T-helper 2 cell treated with Interferon-gamma antibody and Interleukin-4, amounts not matched to agents 5 μg/mL and 100 μg/mL, for 36 hours (primary cell): ENCODE results near the gene RAB10.
"Not testable (repeated sequence)": the region's sequence is repeated elsewhere in the genome, so short reads cannot be mapped to it uniquely, and the experiment has no call there.

Source experiments
- DNase-seq: peaks from one replicate; pipeline ENCODE4 v3.0.0; 2021; ENCODE audit warnings: low spot score
- H3K27ac Mint-ChIP-seq: one replicate; pipeline ENCODE4 v1.8.0; 2021; ENCODE audit warnings: mild to moderate bottlenecking, mixed read lengths
- H3K27me3 Mint-ChIP-seq: one replicate; pipeline ENCODE4 v1.8.0; 2021; ENCODE audit warnings: low read depth, mixed read lengths
- H3K36me3 Mint-ChIP-seq: one replicate; pipeline ENCODE4 v1.8.0; 2021; ENCODE audit warnings: low read depth, mixed read lengths
- H3K4me1 Mint-ChIP-seq: one replicate; pipeline ENCODE4 v1.8.0; 2021; ENCODE audit warnings: low read depth, mixed read lengths
- H3K4me3 Mint-ChIP-seq: one replicate; pipeline ENCODE4 v1.8.0; 2022; ENCODE audit warnings: mild to moderate bottlenecking, moderate library complexity, mixed read lengths
- H3K9me3 Mint-ChIP-seq: one replicate; pipeline ENCODE4 v1.8.0; 2021; ENCODE audit warnings: mixed read lengths

Gene RAB10

GRCh38 chr2:26008851-26009566 lies 24.9 kb upstream of the RAB10 start:
- H3K4me3 Mint-ChIP-seq = no peak overlapping the region
- H3K9me3 Mint-ChIP-seq = no peaks in the 10 kb centered on the region
- no peak overlapping the region for H3K27ac Mint-ChIP-seq
- no peaks in the 10 kb centered on the region for H3K36me3 Mint-ChIP-seq
- peaks cover 2% of the 10 kb centered on the region for H3K4me1 Mint-ChIP-seq
- no peaks in the 10 kb centered on the region for H3K27me3 Mint-ChIP-seq
- DNase-seq = no peak

DNA sequence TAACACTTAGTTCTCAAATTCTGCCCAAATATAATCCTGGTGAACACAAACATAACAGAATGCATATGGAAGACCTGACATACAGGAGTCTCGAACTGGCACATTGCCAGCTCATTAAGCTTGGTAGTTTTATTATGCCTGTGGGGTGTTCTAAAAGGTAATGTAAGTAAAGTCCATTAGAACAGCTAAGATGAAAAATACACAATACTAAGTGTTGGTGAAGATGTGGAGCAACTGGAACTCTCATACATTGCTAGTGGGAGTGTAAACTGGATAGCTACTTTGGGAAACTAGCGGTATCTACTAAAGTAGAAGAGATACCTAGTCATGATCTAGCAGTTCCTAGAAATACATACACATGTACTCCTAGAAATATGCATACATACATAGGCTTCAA lies 24.3 kb upstream of the RAB10 start:
- DNase-seq = no peak
- H3K36me3 Mint-ChIP-seq = no peaks in the 10 kb centered on the region
- H3K27ac Mint-ChIP-seq = no peak overlapping the region
- no peaks in the 10 kb centered on the region for H3K9me3 Mint-ChIP-seq
- peaks cover 2% of the 10 kb centered on the region for H3K4me1 Mint-ChIP-seq
- H3K27me3 Mint-ChIP-seq = no peaks in the 10 kb centered on the region
- no peak overlapping the region for H3K4me3 Mint-ChIP-seq

- no peaks in the 10 kb centered on the region for H3K27me3 Mint-ChIP-seq
- H3K9me3 Mint-ChIP-seq = no peaks in the 10 kb centered on the region
- no peak overlapping the region for H3K27ac Mint-ChIP-seq
- no peak for DNase-seq
- no peaks in the 10 kb centered on the region for H3K36me3 Mint-ChIP-seq
- no peak overlapping the region for H3K4me3 Mint-ChIP-seq
- no peaks in the 10 kb centered on the region for H3K4me1 Mint-ChIP-seq
These were observed 22.9 kb upstream of the RAB10 start for GRCh38 chr2:26010943-26011342.

GRCh38 chr2:26011609-26011989 lies 22.3 kb upstream of the RAB10 start:
- H3K9me3 Mint-ChIP-seq = no peaks in the 10 kb centered on the region
- no peaks in the 10 kb centered on the region for H3K27me3 Mint-ChIP-seq
- H3K4me1 Mint-ChIP-seq = no peaks in the 10 kb centered on the region
- H3K4me3 Mint-ChIP-seq = no peak overlapping the region
- no peaks in the 10 kb centered on the region for H3K36me3 Mint-ChIP-seq
- DNase-seq = no peak
- H3K27ac Mint-ChIP-seq = no peak overlapping the region

DNA sequence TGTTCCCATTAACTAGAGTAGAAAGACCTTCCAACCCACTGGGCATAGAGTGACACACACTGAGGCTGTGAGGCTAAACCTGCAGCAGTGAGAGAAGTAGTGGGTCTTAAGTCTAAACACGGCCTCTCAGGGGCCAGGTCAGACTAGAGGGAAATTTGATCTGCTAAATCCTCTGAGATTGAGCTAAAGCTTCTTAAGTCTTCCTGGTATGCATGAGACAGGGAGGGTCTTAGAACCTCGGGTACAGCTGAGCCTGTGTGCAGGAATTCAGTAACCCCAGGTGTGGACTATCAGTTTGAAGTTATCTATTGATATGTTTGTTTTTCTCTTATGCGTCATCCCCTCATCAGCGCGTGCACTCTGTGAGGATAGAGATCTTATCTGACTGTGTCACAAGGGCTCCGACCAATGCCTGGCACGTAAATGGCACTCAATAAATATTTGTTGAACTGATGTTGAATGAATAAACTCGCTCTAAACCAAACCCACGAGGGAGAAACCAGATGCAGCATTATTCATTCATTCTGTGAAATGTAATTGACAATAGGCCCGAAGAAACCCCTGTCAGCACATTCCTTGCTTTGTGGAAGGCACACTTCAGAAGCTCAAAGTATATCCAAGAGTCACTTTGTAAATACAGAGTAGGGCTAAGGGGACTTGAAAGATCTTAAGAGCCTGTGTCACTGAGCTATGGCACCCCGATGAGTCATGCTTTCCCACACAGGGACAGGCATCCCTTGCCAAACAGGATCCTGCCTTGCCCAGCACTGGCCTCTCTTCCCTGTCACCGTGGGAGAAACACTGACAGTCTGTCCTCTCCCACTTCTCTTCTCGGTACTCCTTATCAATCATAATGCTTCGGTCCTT lies 21.7 kb upstream of the RAB10 start:
- H3K9me3 Mint-ChIP-seq = no peaks in the 10 kb centered on the region
- no peaks in the 10 kb centered on the region for H3K27me3 Mint-ChIP-seq
- no peak overlapping the region for H3K4me3 Mint-ChIP-seq
- no peak for DNase-seq
- H3K27ac Mint-ChIP-seq = no peak overlapping the region
- H3K4me1 Mint-ChIP-seq = no peaks in the 10 kb centered on the region
- no peaks in the 10 kb centered on the region for H3K36me3 Mint-ChIP-seq

GRCh38 chr2:26013668-26014067 lies 20.2 kb upstream of the RAB10 start:
- peaks cover 3% of the 10 kb centered on the region for H3K4me1 Mint-ChIP-seq
- H3K36me3 Mint-ChIP-seq = no peaks in the 10 kb centered on the region
- H3K27me3 Mint-ChIP-seq = no peaks in the 10 kb centered on the region
- no peak overlapping the region for H3K4me3 Mint-ChIP-seq
- no peaks in the 10 kb centered on the region for H3K9me3 Mint-ChIP-seq
- no peak overlapping the region for H3K27ac Mint-ChIP-seq
- DNase-seq = no peak

GRCh38 chr2:26016012-26016705 lies 17.7 kb upstream of the RAB10 start:
- no peak for DNase-seq
- peaks cover 3% of the 10 kb centered on the region for H3K4me1 Mint-ChIP-seq
- no peak overlapping the region for H3K4me3 Mint-ChIP-seq
- H3K27ac Mint-ChIP-seq = no peak overlapping the region
- no peaks in the 10 kb centered on the region for H3K27me3 Mint-ChIP-seq
- H3K36me3 Mint-ChIP-seq = no peaks in the 10 kb centered on the region
- H3K9me3 Mint-ChIP-seq = no peaks in the 10 kb centered on the region

DNA sequence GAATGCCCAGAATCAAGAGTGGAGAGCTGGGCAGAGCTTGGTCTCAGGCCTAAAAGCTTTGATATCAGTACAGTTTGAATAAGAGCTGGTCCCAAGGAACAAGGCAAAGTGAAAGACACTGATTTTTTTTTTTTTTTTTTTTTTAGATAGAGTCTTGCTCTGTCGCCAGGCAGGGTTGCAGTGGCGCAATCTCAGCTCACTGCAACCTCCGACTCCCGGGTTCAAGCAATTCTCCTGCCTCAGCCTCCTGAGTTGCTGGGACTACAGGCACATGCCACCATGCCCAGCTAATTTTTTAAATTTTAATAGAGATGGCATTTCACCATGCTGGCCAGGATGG lies 17.2 kb upstream of the RAB10 start:
- H3K36me3 Mint-ChIP-seq, H3K4me3 Mint-ChIP-seq, H3K27me3 Mint-ChIP-seq, H3K9me3 Mint-ChIP-seq, DNase-seq, H3K4me1 Mint-ChIP-seq, H3K27ac Mint-ChIP-seq: not testable (repeated sequence)

- no peak overlapping the region for H3K27ac Mint-ChIP-seq
- H3K27me3 Mint-ChIP-seq = peaks cover 3% of the 10 kb centered on the region
- H3K36me3 Mint-ChIP-seq = no peaks in the 10 kb centered on the region
- no peak overlapping the region for H3K4me3 Mint-ChIP-seq
- H3K9me3 Mint-ChIP-seq = no peaks in the 10 kb centered on the region
- peaks cover 3% of the 10 kb centered on the region for H3K4me1 Mint-ChIP-seq
- no peak for DNase-seq
These were observed 16.3 kb upstream of the RAB10 start for GRCh38 chr2:26017464-26018183.

DNA sequence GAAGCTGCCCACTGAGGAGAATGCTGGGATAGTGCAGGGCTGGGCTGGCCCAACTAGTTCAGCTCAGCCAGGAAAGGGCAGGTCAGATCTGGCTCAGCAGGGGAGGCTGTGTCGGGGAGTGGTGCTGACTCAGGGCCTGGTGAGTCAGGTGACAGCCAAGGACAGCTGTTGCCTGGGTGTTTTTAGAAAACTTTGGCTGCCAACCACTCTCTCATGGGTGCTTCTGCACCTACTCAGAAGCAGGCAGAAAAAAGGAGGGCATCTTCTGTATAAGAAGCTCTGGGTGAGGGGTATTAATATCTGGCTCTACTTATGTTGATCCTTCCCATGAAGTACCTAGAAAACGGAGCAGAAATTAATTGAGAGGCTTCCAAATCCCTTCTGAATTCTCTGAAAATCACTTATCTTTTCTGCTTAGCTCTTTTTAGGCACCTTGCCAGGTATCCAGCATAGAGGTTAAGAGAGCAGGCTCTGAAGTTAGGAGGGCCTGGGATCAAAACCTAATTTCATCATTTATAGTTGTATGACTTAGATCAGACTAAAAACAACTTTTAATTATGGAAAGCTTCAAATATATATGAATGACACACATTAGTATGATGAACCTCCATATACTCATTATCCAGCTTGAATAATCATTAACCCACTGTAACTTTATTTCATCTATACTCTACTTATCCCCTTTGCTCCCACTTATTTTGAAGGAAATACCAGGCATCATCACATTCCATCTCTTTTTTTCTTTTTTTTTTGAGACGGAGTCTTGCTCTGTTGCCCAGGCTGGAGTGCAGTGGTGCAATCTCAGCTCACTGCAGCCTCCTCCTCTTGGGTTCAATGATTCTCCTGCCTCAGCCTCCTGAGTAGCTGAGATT lies 15.5 kb upstream of the RAB10 start:
- Mint-ChIP-seq H3K9me3 (no peaks in the 10 kb centered on the region), H3K4me1 (peaks cover 3% of the 10 kb centered on the region), H3K36me3 (no peaks in the 10 kb centered on the region), H3K4me3 (no peak overlapping the region), H3K27ac (no peak overlapping the region), H3K27me3 (peaks cover 3% of the 10 kb centered on the region)
- peak; percentile 16 for DNase-seq

GRCh38 chr2:26020231-26020640 lies 13.6 kb upstream of the RAB10 start:
- Mint-ChIP-seq H3K27me3 (peaks cover 3% of the 10 kb centered on the region), H3K27ac (no peak overlapping the region), H3K4me3 (no peak overlapping the region), H3K4me1 (peaks cover 3% of the 10 kb centered on the region), H3K36me3 (no peaks in the 10 kb centered on the region), H3K9me3 (no peaks in the 10 kb centered on the region)
- no peak for DNase-seq

GRCh38 chr2:26024260-26024659 lies 9.6 kb upstream of the RAB10 start:
- Mint-ChIP-seq H3K27me3 (peaks cover 3% of the 10 kb centered on the region), H3K27ac (no peak overlapping the region), H3K9me3 (no peaks in the 10 kb centered on the region), H3K4me1 (no peaks in the 10 kb centered on the region), H3K36me3 (no peaks in the 10 kb centered on the region), H3K4me3 (no peak overlapping the region)
- no peak for DNase-seq

GRCh38 chr2:26025509-26025908 lies 8.4 kb upstream of the RAB10 start:
- no peak for DNase-seq
- Mint-ChIP-seq H3K4me3 (no peak overlapping the region), H3K4me1 (no peaks in the 10 kb centered on the region), H3K27me3 (peaks cover 3% of the 10 kb centered on the region), H3K9me3 (no peaks in the 10 kb centered on the region), H3K36me3 (no peaks in the 10 kb centered on the region), H3K27ac (no peak overlapping the region)
